ENCODE data around the gene CHKA. TPM values are rescaled to one million over a fixed set of nuclear protein-coding genes. Genes with fewer than 3 reads are reported as not detected.

CHKA gene
- total RNA-seq, 1 donor from 2014 or later = 18.2 TPM

DNA sequence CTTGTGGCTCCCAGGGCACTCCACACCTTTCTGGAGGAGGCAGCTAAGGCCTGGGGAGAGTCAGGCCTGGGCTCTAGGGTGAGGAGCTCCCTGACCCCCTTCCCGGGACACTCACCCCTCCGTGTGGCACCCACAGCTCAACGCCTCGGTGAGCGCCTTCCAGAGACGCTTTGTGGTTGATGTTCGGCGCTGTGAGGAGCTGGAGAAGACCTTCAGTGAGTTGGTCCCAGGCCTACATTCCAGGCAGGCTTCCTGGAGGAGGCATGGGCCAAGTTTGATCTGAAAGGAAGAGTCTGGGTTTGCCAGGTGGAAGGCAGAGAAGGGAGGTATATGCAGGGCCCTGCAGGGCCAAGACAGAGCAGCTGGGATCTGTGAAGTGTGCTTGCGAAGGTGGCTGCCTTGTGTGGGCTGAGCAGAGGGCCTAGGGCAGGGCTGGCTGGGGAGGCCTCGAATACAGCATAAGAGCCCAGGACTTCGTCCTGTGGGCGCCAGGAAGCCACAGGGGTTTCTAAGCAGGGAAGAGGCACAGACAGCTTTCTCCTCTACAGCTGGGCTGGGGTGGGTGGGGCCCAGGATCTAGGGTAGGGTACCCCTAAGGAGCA is 79.5 kb downstream of the CHKA start:
- Histone ChIP-seq H3K27me3 (no peaks in the 10 kb centered on the region), H3K27ac (peak overlapping the region; percentile 96), H3K36me3 (peaks cover 0 to 7% of the 10 kb centered on the region in 2 donors), H3K4me1 (peaks cover 74% of the 10 kb centered on the region), H3K4me3 (no peak overlapping the region), H3K9me3 (no peaks in the 10 kb centered on the region)
- TF ChIP-seq POLR2AphosphoS5 (IDR thresholded peaks at IDR 0.05; ENCODE audit: insufficient read depth in 1 of 2, low read depth in 1 of 2) = no peak
- no peak for TF ChIP-seq POLR2A (IDR thresholded peaks at IDR 0.05)
- no peak for TF ChIP-seq CTCF (IDR thresholded peaks at IDR 0.05)
- DNase-seq (ENCODE audit: extremely low spot score in 2 of 2) = no peak
- intact Hi-C loops (cut with DNase I) = no loop called here

DNA sequence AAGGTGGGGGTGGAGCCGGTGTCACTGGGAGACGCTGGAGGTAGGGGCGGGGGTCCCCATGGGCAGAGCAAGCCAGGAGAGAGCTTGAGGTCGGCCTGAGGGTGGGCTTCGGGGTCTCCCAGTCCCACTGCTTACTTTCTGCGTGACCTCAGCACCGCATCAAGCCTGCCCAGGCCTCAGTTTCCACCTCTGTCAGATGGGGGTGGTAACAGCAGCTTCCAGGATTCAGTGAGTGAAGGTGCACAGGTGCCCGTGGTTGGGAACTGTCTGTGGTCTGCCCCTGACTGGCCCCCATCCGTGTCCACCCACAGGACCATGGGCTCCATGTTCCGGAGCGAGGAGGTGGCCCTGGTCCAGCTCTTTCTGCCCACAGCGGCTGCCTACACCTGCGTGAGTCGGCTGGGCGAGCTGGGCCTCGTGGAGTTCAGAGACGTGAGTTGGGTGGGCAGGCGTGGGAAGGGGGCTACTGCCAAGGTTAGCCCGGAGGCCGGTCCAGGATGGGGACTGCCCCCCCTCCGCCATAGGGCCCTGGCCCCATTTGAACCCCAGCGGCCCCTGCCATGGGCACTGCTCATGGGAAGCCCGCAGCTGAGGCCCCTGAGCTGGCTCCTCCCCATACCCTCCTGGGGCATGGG is 80.1 kb downstream of the CHKA start:
- no peak for TF ChIP-seq CTCF (IDR thresholded peaks at IDR 0.05)
- no peak for TF ChIP-seq POLR2AphosphoS5 (IDR thresholded peaks at IDR 0.05; ENCODE audit: insufficient read depth in 1 of 2, low read depth in 1 of 2)
- TF ChIP-seq POLR2A (IDR thresholded peaks at IDR 0.05) = no peak
- Histone ChIP-seq H3K27ac (peak overlapping the region; percentile 96), H3K27me3 (no peaks in the 10 kb centered on the region), H3K9me3 (no peaks in the 10 kb centered on the region), H3K4me1 (peaks cover 78% of the 10 kb centered on the region), H3K36me3 (peaks cover 0 to 7% of the 10 kb centered on the region in 2 donors), H3K4me3 (peak overlapping the region; percentile 84 to 90)
- intact Hi-C loops (cut with DNase I) = no loop called here
- DNase-seq (ENCODE audit: extremely low spot score in 2 of 2) = no peak

DNA sequence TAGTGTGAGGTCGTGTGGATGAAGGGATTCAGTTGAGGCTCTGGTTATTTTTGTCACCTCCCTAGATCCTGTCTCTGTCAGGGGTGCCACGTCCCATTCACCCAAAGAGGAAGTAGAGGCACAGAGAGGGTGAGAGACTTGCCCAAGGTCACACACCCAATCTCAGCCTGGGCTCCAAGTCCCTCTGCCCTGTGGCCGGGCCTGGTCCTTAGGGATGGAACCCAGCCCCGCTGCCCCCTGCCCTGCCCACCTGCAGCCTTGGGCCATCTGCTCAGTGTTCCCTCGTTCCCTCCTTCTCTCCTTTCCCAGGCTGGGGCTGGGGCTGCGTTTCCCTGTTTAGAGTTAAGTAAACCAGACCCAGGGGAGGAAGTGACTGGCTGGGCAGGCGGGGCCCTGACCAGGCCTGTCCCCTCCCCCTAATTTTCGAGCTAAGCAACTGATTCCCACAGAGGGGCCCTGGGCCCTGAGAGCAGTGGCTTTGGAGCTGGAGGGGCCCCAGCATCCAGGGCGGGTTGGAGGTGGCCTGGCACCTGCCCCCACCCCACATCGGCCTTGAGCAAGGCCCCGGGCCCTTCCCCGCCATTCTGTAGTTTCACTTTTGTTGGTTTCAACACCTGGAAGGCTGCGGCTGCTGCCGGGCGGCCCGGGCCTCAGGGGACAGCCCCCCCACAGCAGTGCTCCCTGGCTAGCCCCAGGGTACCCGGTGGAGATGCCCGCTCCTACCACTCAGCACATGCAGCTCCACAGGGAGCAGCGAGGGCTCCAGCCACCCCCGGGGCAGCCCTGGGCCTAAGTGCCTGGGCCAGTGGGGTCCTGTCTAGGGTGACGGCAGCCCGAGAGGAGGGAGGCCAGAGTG is 80.9 kb downstream of the CHKA start:
- no peaks in the 10 kb centered on the region for H3K9me3 ChIP-seq
- peak overlapping the region; percentile 96 for H3K27ac ChIP-seq
- intact Hi-C loops (cut with DNase I) = no loop called here
- peak overlapping the region; percentile 84 to 90 for H3K4me3 ChIP-seq
- peaks cover 0 to 7% of the 10 kb centered on the region in 2 donors for H3K36me3 ChIP-seq
- TF ChIP-seq POLR2AphosphoS5 (IDR thresholded peaks at IDR 0.05; ENCODE audit: insufficient read depth in 1 of 2, low read depth in 1 of 2) = peak; percentile 25 to 68
- TF ChIP-seq CTCF (IDR thresholded peaks at IDR 0.05) = no peak
- no peak for TF ChIP-seq POLR2A (IDR thresholded peaks at IDR 0.05)
- DNase-seq (ENCODE audit: extremely low spot score in 2 of 2) = no peak
- H3K4me1 ChIP-seq = peaks cover 78% of the 10 kb centered on the region
- H3K27me3 ChIP-seq = no peaks in the 10 kb centered on the region

GRCh38 chr11:68039526-68040086 is 81.6 kb downstream of the CHKA start:
- H3K4me1 ChIP-seq = peaks cover 76% of the 10 kb centered on the region
- DNase-seq (ENCODE audit: extremely low spot score in 2 of 2) = no peak
- peak overlapping the region; percentile 84 to 90 for H3K4me3 ChIP-seq
- intact Hi-C loops (cut with DNase I) = no loop called here
- H3K27ac ChIP-seq = peak overlapping the region; percentile 96
- TF ChIP-seq POLR2AphosphoS5 (IDR thresholded peaks at IDR 0.05; ENCODE audit: insufficient read depth in 1 of 2, low read depth in 1 of 2) (no peak), CTCF (IDR thresholded peaks at IDR 0.05) (no peak), POLR2A (IDR thresholded peaks at IDR 0.05) (no peak)
- H3K9me3 ChIP-seq = no peaks in the 10 kb centered on the region
- peaks cover 0 to 1% of the 10 kb centered on the region in 2 donors for H3K36me3 ChIP-seq
- H3K27me3 ChIP-seq = no peaks in the 10 kb centered on the region

Measured in vagina (tissue), 2 donors.